GM12892 (cell line): Measurements from ENCODE around the gene TMEM184B.
A peak's percentile ranks its signal among the peaks of the same experiment; 100 is the strongest.
"Not testable (repeated sequence)": the region's sequence is repeated elsewhere in the genome, so short reads cannot be mapped to it uniquely, and the experiment has no call there.

Source experiments
- DNase-seq: peaks from one replicate; pipeline ENCODE4 v3.0.0; 2011; ENCODE audit not compliant: insufficient read length
- FAIRE-seq: peaks from 2 replicates; lab custom pipeline; 2011; peaks lifted over from hg19 to GRCh38; lab: Jason Lieb, UNC
- POLR2A ChIP-seq: IDR thresholded peaks from 2 replicates; pipeline ENCODE4 v1.6.1; 2011; ENCODE audit warnings: low read depth, low read length, control low read depth
- POLR2AphosphoS5 ChIP-seq: IDR thresholded peaks from 2 replicates; pipeline ENCODE4 v1.6.1; 2011; ENCODE audit warnings: low read depth, low read length, control low read depth
- TAF1 ChIP-seq: IDR thresholded peaks from 2 replicates; pipeline ENCODE4 v1.6.1; 2011; ENCODE audit warnings: low read depth, mild to moderate bottlenecking, control low read depth, low read length, borderline replicate concordance

The TMEM184B gene

GRCh38 chr22:38187413-38188212 is 85.2 kb downstream of the TMEM184B start:
- no peak for FAIRE-seq
- DNase-seq, result no peak
- TF ChIP-seq POLR2A, result no peak
- TF ChIP-seq POLR2AphosphoS5, result no peak

GRCh38 chr22:38186429-38186828 is 86.4 kb downstream of the TMEM184B start:
- no peak for FAIRE-seq
- no peak for DNase-seq
- TF ChIP-seq POLR2AphosphoS5 (no peak), TAF1 (no peak), POLR2A (no peak)

GRCh38 chr22:38184788-38185187 is 88.0 kb downstream of the TMEM184B start:
- DNase-seq, result no peak
- FAIRE-seq, result no peak
- no peak for TF ChIP-seq TAF1
- no peak for TF ChIP-seq POLR2AphosphoS5
- no peak for TF ChIP-seq POLR2A

- TF ChIP-seq TAF1 (no peak; the same call in 1 of the 2 replicates), POLR2A (no peak; the same call in 1 of the 2 replicates)
- FAIRE-seq (peak; percentile 94), DNase-seq (peak; percentile 97)
Measured at GRCh38 chr22:38181453-38182200, 91.2 kb downstream of the TMEM184B start, which contains the start of gene PLA2G6. TSS of gene PLA2G6 (minus strand) at chr22:38181830. CDS start at chr22:38169426, 12,404 bp downstream.

- no peak for FAIRE-seq
- no peak for DNase-seq
Measured at GRCh38 chr22:38180841-38181452, 91.9 kb downstream of the TMEM184B start.

DNA sequence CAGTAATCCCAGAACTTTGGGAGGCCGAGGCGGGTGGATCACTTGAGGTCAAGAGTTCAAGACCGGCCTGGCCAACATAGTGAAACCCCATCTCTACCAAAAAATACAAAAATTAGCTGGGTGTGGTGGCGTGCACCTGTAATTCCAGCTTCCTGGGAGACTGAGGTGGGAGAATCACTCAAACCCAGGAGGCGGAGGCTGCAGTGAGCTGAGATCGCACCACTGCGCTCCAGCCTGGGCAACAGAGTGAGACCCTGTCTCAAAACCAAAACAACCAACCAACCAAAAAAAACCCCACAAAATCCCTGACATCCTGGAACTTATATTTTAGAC is 94.2 kb downstream of the TMEM184B start:
- DNase-seq, FAIRE-seq: not testable (repeated sequence)

More at GRCh38 chr22:38180841-38181452, 91.9 kb downstream of the TMEM184B start:
- no peak for TF ChIP-seq POLR2A
- TF ChIP-seq TAF1, result no peak
- TF ChIP-seq POLR2AphosphoS5, result no peak; the same call in 1 of the 2 replicates

- DNase-seq (no peak), FAIRE-seq (no peak)
- TF ChIP-seq POLR2AphosphoS5, result no peak
- TF ChIP-seq POLR2A, result no peak
- TF ChIP-seq TAF1, result no peak
Measured at GRCh38 chr22:38177926-38178604, 94.7 kb downstream of the TMEM184B start.

DNA sequence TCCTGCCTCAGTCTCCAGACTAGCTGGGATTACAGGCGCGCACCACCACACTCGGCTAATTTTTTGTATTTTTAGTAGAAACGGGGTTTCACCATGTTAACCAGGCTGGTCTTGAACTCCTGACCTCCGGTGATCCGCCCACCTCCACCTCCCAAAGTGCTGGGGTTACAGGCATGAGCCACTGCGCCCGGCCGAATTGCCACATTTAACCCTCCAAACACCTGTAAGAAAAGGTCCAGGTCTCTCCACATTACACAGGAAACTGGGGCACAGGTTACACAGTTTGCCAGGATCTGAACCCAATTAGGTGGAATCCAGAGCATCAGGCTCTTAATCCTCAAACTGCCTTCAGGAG is 95.3 kb downstream of the TMEM184B start:
- not testable (repeated sequence) for FAIRE-seq, DNase-seq

DNA sequence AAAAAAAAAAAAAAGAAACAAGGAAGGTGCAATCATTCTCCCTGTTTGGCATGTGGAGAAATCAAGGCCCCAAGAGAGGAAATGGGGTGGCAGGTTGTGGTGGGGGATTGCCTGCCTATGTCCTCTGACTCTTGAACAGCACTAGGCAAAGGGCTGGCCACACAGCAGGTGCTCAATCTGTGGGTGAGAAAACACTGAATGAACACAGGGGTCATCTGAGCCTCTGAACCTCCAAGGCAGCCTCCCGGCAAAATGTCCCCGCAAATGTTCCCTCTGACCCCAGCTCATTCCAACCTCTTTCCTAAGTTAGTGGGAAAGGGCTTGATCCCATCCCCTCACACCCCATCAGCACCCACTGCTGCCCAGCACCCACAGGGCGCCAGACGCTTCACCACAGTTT is 95.8 kb downstream of the TMEM184B start:
- FAIRE-seq (peak; percentile 70), DNase-seq (no peak)
- TF ChIP-seq POLR2AphosphoS5 (no peak), TAF1 (no peak), POLR2A (no peak)

- peak; percentile 96 for FAIRE-seq
- peak; percentile 67 for DNase-seq
Measured at GRCh38 chr22:38176170-38176741, 96.6 kb downstream of the TMEM184B start.

DNA sequence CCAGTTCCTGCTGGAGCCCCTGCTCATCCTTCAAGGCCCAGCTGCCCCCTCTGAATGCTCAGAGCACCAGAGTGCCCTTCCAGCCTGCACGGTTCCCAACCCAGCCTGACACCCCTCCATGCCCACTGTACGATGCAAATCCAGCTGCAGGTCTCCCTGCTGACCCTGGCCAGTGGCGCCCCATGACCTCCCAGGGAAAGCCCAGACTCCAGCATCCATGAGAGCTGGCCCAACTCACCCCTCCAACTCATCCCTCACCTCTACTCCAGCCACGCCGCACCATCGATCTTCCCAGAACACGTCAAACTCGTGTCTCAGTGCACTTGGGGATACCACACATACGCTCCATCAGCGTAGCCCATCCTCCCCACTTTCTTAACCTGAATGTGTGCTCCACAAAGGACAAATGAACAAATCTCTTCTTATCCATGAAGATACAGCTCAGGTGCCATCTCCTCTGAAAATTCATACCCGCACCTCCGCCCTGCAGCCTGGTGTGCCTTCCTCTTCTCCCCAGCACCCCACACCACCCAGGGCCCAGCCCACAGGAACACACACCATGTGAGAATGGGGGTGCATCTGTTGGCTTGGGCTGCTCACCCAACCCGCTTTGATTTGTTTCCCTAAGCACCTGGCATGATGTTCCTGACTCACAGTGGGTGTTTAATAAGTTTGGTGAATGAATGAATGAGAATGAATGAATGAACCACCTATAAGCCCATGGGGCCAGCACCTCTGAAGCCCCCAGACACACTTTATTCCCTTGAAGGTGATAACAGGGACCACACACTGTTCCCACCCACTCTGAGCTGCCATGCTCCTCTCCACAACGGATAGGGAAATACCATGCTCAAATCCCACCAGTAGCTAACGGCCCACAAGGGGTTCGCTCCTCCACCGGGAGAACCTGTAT is 97.3 kb downstream of the TMEM184B start:
- TF ChIP-seq POLR2AphosphoS5 (no peak), TAF1 (no peak), POLR2A (no peak)
- DNase-seq (no peak), FAIRE-seq (no peak)

More at GRCh38 chr22:38176170-38176741, 96.6 kb downstream of the TMEM184B start:
- TF ChIP-seq POLR2A, result no peak
- TF ChIP-seq TAF1, result no peak
- peak; percentile 49; the same call in 1 of the 2 replicates for TF ChIP-seq POLR2AphosphoS5
